Measurements from ENCODE around the gene CARS1. TPM values are rescaled to one million over a fixed set of nuclear protein-coding genes. Genes with fewer than 3 reads are reported as not detected.

The CARS1 gene
- total RNA-seq, 1 donor, result 106 TPM

GRCh38 chr11:2980168-2980840 lies 76.9 kb downstream of the CARS1 start:
- Histone ChIP-seq H2AFZ (ENCODE audit: low read length) (no peak overlapping the region), H3K79me2 (ENCODE audit: insufficient read depth, low read length) (peaks cover 97% of the 10 kb centered on the region), H3K4me2 (ENCODE audit: insufficient read depth, low read length) (no peak overlapping the region), H3K27me3 (ENCODE audit: insufficient read depth, low read length) (no peaks in the 10 kb centered on the region), H4K20me1 (ENCODE audit: insufficient read depth, low read length) (peaks cover 22% of the 10 kb centered on the region), H3K4me1 (ENCODE audit: insufficient read depth, low read length) (no peaks in the 10 kb centered on the region), H3K9me3 (ENCODE audit: low read depth, low read length) (no peaks in the 10 kb centered on the region), H3K36me3 (ENCODE audit: insufficient read depth, low read length) (peaks cover 40% of the 10 kb centered on the region), H3K4me3 (ENCODE audit: insufficient read depth, low read length) (no peak overlapping the region), H3K27ac (ENCODE audit: low read depth, low read length) (no peak overlapping the region)
- TF ChIP-seq CTCF (IDR thresholded peaks at IDR 0.05; ENCODE audit: extremely low read depth, low read depth, low read length), result no peak
- no peak for DNase-seq (ENCODE audit: insufficient read length, low spot score, missing footprints)

GRCh38 chr11:2977113-2977512 lies 80.1 kb downstream of the CARS1 start:
- Histone ChIP-seq H3K9me3 (ENCODE audit: low read depth, low read length) (no peaks in the 10 kb centered on the region), H3K79me2 (ENCODE audit: insufficient read depth, low read length) (peaks cover 89% of the 10 kb centered on the region), H3K27me3 (ENCODE audit: insufficient read depth, low read length) (no peaks in the 10 kb centered on the region), H3K4me3 (ENCODE audit: insufficient read depth, low read length) (no peak overlapping the region), H2AFZ (ENCODE audit: low read length) (no peak overlapping the region), H3K27ac (ENCODE audit: low read depth, low read length) (no peak overlapping the region), H3K4me2 (ENCODE audit: insufficient read depth, low read length) (no peak overlapping the region), H3K4me1 (ENCODE audit: insufficient read depth, low read length) (no peaks in the 10 kb centered on the region), H4K20me1 (ENCODE audit: insufficient read depth, low read length) (peaks cover 25% of the 10 kb centered on the region), H3K36me3 (ENCODE audit: insufficient read depth, low read length) (peaks cover 71% of the 10 kb centered on the region)
- no peak for TF ChIP-seq CTCF (IDR thresholded peaks at IDR 0.05; ENCODE audit: extremely low read depth, low read depth, low read length)
- no peak for DNase-seq (ENCODE audit: insufficient read length, low spot score, missing footprints)

- Histone ChIP-seq H3K27me3 (ENCODE audit: insufficient read depth, low read length) (no peaks in the 10 kb centered on the region), H3K79me2 (ENCODE audit: insufficient read depth, low read length) (peaks cover 86% of the 10 kb centered on the region), H4K20me1 (ENCODE audit: insufficient read depth, low read length) (peaks cover 19% of the 10 kb centered on the region), H3K4me2 (ENCODE audit: insufficient read depth, low read length) (no peak overlapping the region), H2AFZ (ENCODE audit: low read length) (no peak overlapping the region), H3K4me1 (ENCODE audit: insufficient read depth, low read length) (no peaks in the 10 kb centered on the region), H3K9me3 (ENCODE audit: low read depth, low read length) (no peaks in the 10 kb centered on the region), H3K27ac (ENCODE audit: low read depth, low read length) (no peak overlapping the region), H3K36me3 (ENCODE audit: insufficient read depth, low read length) (peaks cover 77% of the 10 kb centered on the region), H3K4me3 (ENCODE audit: insufficient read depth, low read length) (no peak overlapping the region)
- no peak for TF ChIP-seq CTCF (IDR thresholded peaks at IDR 0.05; ENCODE audit: extremely low read depth, low read depth, low read length)
- no peak for DNase-seq (ENCODE audit: insufficient read length, low spot score, missing footprints)
Measured at GRCh38 chr11:2976294-2977063, 80.7 kb downstream of the CARS1 start.

GRCh38 chr11:2975594-2975993 lies 81.6 kb downstream of the CARS1 start:
- Histone ChIP-seq H3K79me2 (ENCODE audit: insufficient read depth, low read length) (peaks cover 82% of the 10 kb centered on the region), H4K20me1 (ENCODE audit: insufficient read depth, low read length) (peaks cover 19% of the 10 kb centered on the region)
- no peak for DNase-seq (ENCODE audit: insufficient read length, low spot score, missing footprints)

More at GRCh38 chr11:2975594-2975993, 81.6 kb downstream of the CARS1 start:
- H3K36me3 ChIP-seq (ENCODE audit: insufficient read depth, low read length), result peaks cover 86% of the 10 kb centered on the region
- peak; percentile 62 for TF ChIP-seq CTCF (IDR thresholded peaks at IDR 0.05; ENCODE audit: extremely low read depth, low read depth, low read length)
- H2AFZ ChIP-seq (ENCODE audit: low read length), result no peak overlapping the region
- H3K4me3 ChIP-seq (ENCODE audit: insufficient read depth, low read length), result no peak overlapping the region
- no peaks in the 10 kb centered on the region for H3K4me1 ChIP-seq (ENCODE audit: insufficient read depth, low read length)
- H3K4me2 ChIP-seq (ENCODE audit: insufficient read depth, low read length), result no peak overlapping the region
- H3K27ac ChIP-seq (ENCODE audit: low read depth, low read length), result no peak overlapping the region
- no peaks in the 10 kb centered on the region for H3K27me3 ChIP-seq (ENCODE audit: insufficient read depth, low read length)
- no peaks in the 10 kb centered on the region for H3K9me3 ChIP-seq (ENCODE audit: low read depth, low read length)

All from osteoblast (primary cell).